H9 (cell line): ENCODE results near the gene CDYL2. TPM values are rescaled to one million over a fixed set of nuclear protein-coding genes. Genes with fewer than 3 reads are reported as not detected.

Experiments
- DNase-seq: peaks from one replicate; pipeline ENCODE4 v3.0.0-alpha.2; 2017
- H2AFZ ChIP-seq: one replicate; pipeline ENCODE4 v1.6.1; 2013; ENCODE audit warnings: mild to moderate bottlenecking, low read length, control low read depth, moderate library complexity
- H2AK5ac ChIP-seq: 2 replicates; pipeline ENCODE4 v1.6.1; 2013; ENCODE audit warnings: low read length, control low read depth, mixed read lengths; ENCODE audit not compliant: insufficient read length
- H2BK120ac ChIP-seq: one replicate; pipeline ENCODE4 v1.6.1; 2013; ENCODE audit warnings: low read depth, mild to moderate bottlenecking, low read length, control low read depth, inconsistent platforms; ENCODE audit not compliant: poor library complexity, severe bottlenecking
- H2BK12ac ChIP-seq: 2 replicates; pipeline ENCODE4 v1.6.1; 2013; ENCODE audit warnings: low read length, control low read depth, mixed read lengths, low read depth; ENCODE audit not compliant: insufficient read length
- H2BK15ac ChIP-seq: 2 replicates; pipeline ENCODE4 v1.6.1; 2013; ENCODE audit warnings: low read depth, low read length, control low read depth
- H2BK20ac ChIP-seq: one replicate; pipeline ENCODE4 v1.6.1; 2013; ENCODE audit warnings: low read depth, mild to moderate bottlenecking, low read length, control low read depth, inconsistent platforms; ENCODE audit not compliant: poor library complexity, severe bottlenecking
- H2BK5ac ChIP-seq: 2 replicates; pipeline ENCODE4 v1.6.1; 2013; ENCODE audit warnings: low read length, control low read depth, mixed read lengths; ENCODE audit not compliant: insufficient read length
- H3K14ac ChIP-seq: 2 replicates; pipeline ENCODE4 v1.6.1; 2013; ENCODE audit warnings: low read length, control low read depth; ENCODE audit not compliant: insufficient read depth
- H3K18ac ChIP-seq: 2 replicates; pipeline ENCODE4 v1.6.1; 2013; ENCODE audit warnings: low read depth, mild to moderate bottlenecking, mixed read lengths, low read length, control low read depth; ENCODE audit not compliant: insufficient read length
- H3K23ac ChIP-seq: 2 replicates; pipeline ENCODE4 v1.6.1; 2013; ENCODE audit warnings: low read length, control low read depth, mixed read lengths, low read depth; ENCODE audit not compliant: insufficient read length
- H3K23me2 ChIP-seq: 2 replicates; pipeline ENCODE4 v1.6.1; 2013; ENCODE audit warnings: low read depth, mild to moderate bottlenecking, mixed read lengths, low read length, control low read depth; ENCODE audit not compliant: insufficient read length, poor library complexity, severe bottlenecking
- H3K27ac ChIP-seq: 2 replicates; pipeline ENCODE4 v1.5.1; 2013; ENCODE audit warnings: low read length, control low read depth, mixed read lengths, low read depth; ENCODE audit not compliant: insufficient read length
- H3K27me3 ChIP-seq: 2 replicates; pipeline ENCODE4 v1.6.1; 2013; ENCODE audit warnings: low read length, control low read depth, inconsistent platforms; ENCODE audit not compliant: insufficient read depth
- H3K4ac ChIP-seq: 2 replicates; pipeline ENCODE4 v1.6.1; 2013; ENCODE audit warnings: low read depth, mild to moderate bottlenecking, control low read depth, inconsistent platforms, low read length, moderate library complexity
- H3K4me1 ChIP-seq: 2 replicates; pipeline ENCODE4 v1.6.1; 2013; ENCODE audit warnings: low read length, control low read depth, inconsistent platforms; ENCODE audit not compliant: insufficient read depth
- H3K4me2 ChIP-seq: 2 replicates; pipeline ENCODE4 v1.6.1; 2013; ENCODE audit warnings: low read length, control low read depth, mixed read lengths; ENCODE audit not compliant: insufficient read length, insufficient read depth
- H3K56ac ChIP-seq: 2 replicates; pipeline ENCODE4 v1.6.1; 2013; ENCODE audit warnings: low read depth, mild to moderate bottlenecking, mixed read lengths, low read length, control low read depth; ENCODE audit not compliant: insufficient read length
- H3K79me1 ChIP-seq: 2 replicates; pipeline ENCODE4 v1.6.1; 2013; ENCODE audit warnings: low read depth, mild to moderate bottlenecking, moderate library complexity, low read length, control low read depth, inconsistent platforms; ENCODE audit not compliant: insufficient read depth, poor library complexity, severe bottlenecking
- H3K79me2 ChIP-seq: 2 replicates; pipeline ENCODE4 v1.6.1; 2013; ENCODE audit warnings: low read length, control low read depth, inconsistent platforms; ENCODE audit not compliant: insufficient read depth
- H3K9ac ChIP-seq: 2 replicates; pipeline ENCODE4 v1.6.1; 2013; ENCODE audit warnings: low read length, control low read depth, mixed read lengths; ENCODE audit not compliant: insufficient read length; ENCODE audit errors: extremely low read depth
- H3K9me3 ChIP-seq: one replicate; pipeline ENCODE4 v1.6.1; 2013; ENCODE audit warnings: low read depth, low read length, inconsistent platforms; ENCODE audit not compliant: control insufficient read depth
- H3T11ph ChIP-seq: one replicate; pipeline ENCODE4 v1.6.1; 2013; ENCODE audit warnings: mild to moderate bottlenecking, low read length, control low read depth, inconsistent platforms
- H4K20me1 ChIP-seq: one replicate; pipeline ENCODE4 v1.6.1; 2013; ENCODE audit not compliant: control insufficient read depth, insufficient read length, insufficient read depth
- H4K5ac ChIP-seq: 2 replicates; pipeline ENCODE4 v1.6.1; 2013; ENCODE audit warnings: low read depth, mild to moderate bottlenecking, mixed read lengths, low read length, control low read depth; ENCODE audit not compliant: insufficient read length
- H4K8ac ChIP-seq: replicated peaks from 2 replicates; pipeline ENCODE4 v1.6.1; 2013; ENCODE audit warnings: low read length, control low read depth, mixed read lengths, low read depth; ENCODE audit not compliant: insufficient read length
- H4K91ac ChIP-seq: 2 replicates; pipeline ENCODE4 v1.6.1; 2013; ENCODE audit warnings: low read depth, mild to moderate bottlenecking, moderate library complexity, mixed read lengths, low read length, control low read depth; ENCODE audit not compliant: insufficient read length
- H3K27ac Mint-ChIP-seq, 3 experiments: 2 replicates in 2 of 3; 3 replicates in 1 of 3; pipeline ENCODE4 v1.8.0; 2020 to 2021; ENCODE audit warnings: mixed read lengths in 3 of 3, mild to moderate bottlenecking in 1 of 3, moderate library complexity in 1 of 3
- H3K27me3 Mint-ChIP-seq: 2 replicates; pipeline ENCODE4 v1.8.0; 2021; ENCODE audit warnings: low read depth, mild to moderate bottlenecking, moderate library complexity, mixed read lengths
- H3K36me3 Mint-ChIP-seq, 3 experiments: 2 replicates in 2 of 3; 3 replicates in 1 of 3; pipeline ENCODE4 v1.8.0; 2020 to 2021; ENCODE audit warnings: low read depth in 3 of 3, mixed read lengths in 3 of 3; ENCODE audit not compliant: insufficient read depth in 1 of 3
- H3K4me1 Mint-ChIP-seq, 2 experiments: 2 replicates each; pipeline ENCODE4 v1.8.0; 2020; ENCODE audit warnings: mixed read lengths in 2 of 2
- H3K4me3 Mint-ChIP-seq, 2 experiments: 2 replicates in 1 of 2; 3 replicates in 1 of 2; pipeline ENCODE4 v1.8.0; 2020 to 2021; ENCODE audit warnings: mild to moderate bottlenecking in 2 of 2, mixed read lengths in 2 of 2, moderate library complexity in 1 of 2
- H3K9me3 Mint-ChIP-seq, 2 experiments: 2 replicates in 1 of 2; 3 replicates in 1 of 2; pipeline ENCODE4 v1.8.0; 2020; ENCODE audit warnings: mild to moderate bottlenecking in 2 of 2, mixed read lengths in 2 of 2, moderate library complexity in 1 of 2
- CTCF ChIP-seq: fragments of 200-600 bp; sonication (generic); conservative IDR thresholded peaks from 3 replicates; pipeline ENCODE4 v1.8.0; 2021; ENCODE audit warnings: antibody characterized with exemption, mild to moderate bottlenecking
- WGBS: extraction: QIAGEN DNeasy Blood & Tissue Kit; methylation state at CpG from one replicate; pipeline ENCODE4 v1.1.7; 2013; ENCODE audit warnings: missing lambda C conversion rate, low lambda C conversion rate, mixed read lengths; ENCODE audit not compliant: insufficient read length; ENCODE audit errors: extremely low coverage; 5-methylcytosine and 5-hydroxymethylcytosine counted together
- total RNA-seq: library from RNA; stranded (reverse); gene quantifications from 2 replicates; pipeline ENCODE4 v1.2.1, GENCODE V29; 2021

The CDYL2 gene
- total RNA-seq, 1 experiment from 2014 or later = 4.2 TPM

GRCh38 chr16:80704751-80705505 is 99.5 kb downstream of the CDYL2 start:
- Histone ChIP-seq H3K4me1 (no peaks in the 10 kb centered on the region), H3K56ac (no peak overlapping the region), H3K18ac (no peak overlapping the region), H3K23ac (no peak overlapping the region), H3K4ac (no peak overlapping the region), H3K14ac (0 out of 2 replicates have a peak overlapping the region, but pooled peaks have one; percentile 10), H3T11ph (no peak overlapping the region), H3K79me2 (no peaks in the 10 kb centered on the region), H4K20me1 (no peaks in the 10 kb centered on the region), H2BK20ac (no peak overlapping the region), H2AFZ (no peak overlapping the region), H2BK12ac (no peak overlapping the region), H2BK120ac (no peak overlapping the region), H2BK15ac (no peak overlapping the region), H3K4me2 (no peak overlapping the region), H3K9ac (no peak overlapping the region), H4K91ac (no peak overlapping the region), H3K79me1 (no peaks in the 10 kb centered on the region), H3K9me3 (no peaks in the 10 kb centered on the region), H3K27ac (no peak overlapping the region), H3K27me3 (no peaks in the 10 kb centered on the region), H2AK5ac (no peak overlapping the region), H2BK5ac (no peak overlapping the region), H3K23me2 (no peaks in the 10 kb centered on the region), H4K8ac (no peak overlapping the region), H4K5ac (no peak overlapping the region)
- no peak overlapping the region for H3K27ac Mint-ChIP-seq
- no peak for DNase-seq
- H3K4me3 Mint-ChIP-seq = no peak overlapping the region
- H3K27me3 Mint-ChIP-seq = no peaks in the 10 kb centered on the region
- peaks cover 2 to 3% of the 10 kb centered on the region in 2 experiments; a peak in 2 of 4 replicates for H3K4me1 Mint-ChIP-seq
- TF ChIP-seq CTCF = no peak
- no CpG with 5 or more reads among the region's 9 CpGs for WGBS
- no peaks in the 10 kb centered on the region; a peak in 1 of 7 replicates for H3K36me3 Mint-ChIP-seq
- H3K9me3 Mint-ChIP-seq = peaks cover 2 to 3% of the 10 kb centered on the region in 2 experiments; a peak in 3 of 5 replicates
